HG03571 (cell line): Measurements from ENCODE around the gene KPNA6.
A peak's percentile ranks its signal among the peaks of the same experiment; 100 is the strongest.
"Not testable (repeated sequence)": the region's sequence is repeated elsewhere in the genome, so short reads cannot be mapped to it uniquely, and the experiment has no call there.

Source experiments
- ATAC-seq: cut with Tn5 transposase; IDR thresholded peaks from one replicate; pipeline ENCODE4 v1.9.1; 2021; ENCODE audit not compliant: unreplicated experiment

KPNA6 gene

DNA sequence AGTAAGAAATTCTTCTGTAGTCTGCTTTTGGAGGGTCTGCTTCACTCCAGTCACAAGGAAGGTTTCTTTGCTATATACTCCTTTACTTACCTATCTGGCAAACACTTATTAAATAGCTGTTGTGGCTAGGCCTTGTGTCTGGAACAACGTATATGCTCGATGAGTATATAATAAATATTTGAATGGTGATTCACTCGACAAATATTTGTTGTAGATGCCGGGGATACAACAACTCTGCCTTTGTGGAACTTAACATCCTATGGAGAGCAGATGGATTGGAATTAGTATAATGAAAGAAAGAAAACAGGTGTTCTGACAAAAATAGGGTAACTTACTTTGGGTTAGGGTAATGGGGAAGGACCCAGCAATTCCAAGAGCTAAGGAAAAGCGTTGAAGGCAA, 31.1 kb downstream of the KPNA6 start:
- no peak for ATAC-seq

- ATAC-seq: no peak
Measured at GRCh38 chr1:32142446-32143301, 34.8 kb downstream of the KPNA6 start.

DNA sequence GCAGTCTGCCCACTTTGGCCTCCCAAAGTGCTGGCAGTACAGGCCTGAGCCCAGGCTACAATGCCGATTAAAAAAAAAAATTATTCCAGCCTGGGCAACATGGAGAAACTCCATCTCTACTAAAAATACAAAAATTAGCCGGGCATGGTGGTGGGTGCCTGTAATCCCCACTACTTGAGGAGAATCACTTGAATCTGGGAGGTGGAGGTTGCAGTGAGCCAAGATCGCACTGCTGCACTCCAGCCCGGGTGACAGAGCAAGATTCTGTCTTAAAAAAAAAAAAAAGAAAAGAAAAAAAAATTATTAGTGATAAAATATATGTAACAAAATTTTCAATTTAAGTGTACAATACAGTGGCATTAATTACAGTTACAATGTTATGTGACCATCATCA, 35.4 kb downstream of the KPNA6 start:
- not testable (repeated sequence) for ATAC-seq

- no peak for ATAC-seq
Measured at GRCh38 chr1:32144033-32144432, 36.2 kb downstream of the KPNA6 start.

DNA sequence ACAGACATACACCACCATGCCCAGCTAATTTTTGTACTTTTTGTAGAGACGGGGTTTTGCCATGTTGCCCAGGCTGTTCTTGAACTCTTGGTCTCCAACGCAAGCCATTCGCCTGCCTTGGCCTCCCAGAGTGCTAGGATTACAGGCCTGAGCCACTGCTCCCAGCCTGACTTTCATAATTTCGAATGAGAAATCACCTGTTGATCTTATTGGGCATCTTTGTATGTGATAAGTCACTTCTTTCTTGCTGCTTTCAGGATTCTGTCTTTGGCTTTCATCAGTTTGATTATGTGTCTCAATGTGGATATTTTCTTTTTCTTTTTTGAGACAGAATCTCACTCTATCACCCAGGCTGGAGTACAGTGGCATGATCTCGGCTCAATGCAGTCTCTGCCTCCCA, 39.9 kb downstream of the KPNA6 start:
- ATAC-seq: not testable (repeated sequence)

GRCh38 chr1:32150847-32151246, 43.0 kb downstream of the KPNA6 start:
- ATAC-seq: no peak

- ATAC-seq: no peak
Measured at GRCh38 chr1:32151319-32151787, 43.5 kb downstream of the KPNA6 start.

- ATAC-seq: no peak
Measured at GRCh38 chr1:32159189-32159588, 51.3 kb downstream of the KPNA6 start.

- ATAC-seq: no peak
Measured at GRCh38 chr1:32163405-32163804, 55.5 kb downstream of the KPNA6 start.

GRCh38 chr1:32165633-32166032, 57.8 kb downstream of the KPNA6 start:
- ATAC-seq: not testable (repeated sequence)

- ATAC-seq: no peak
Measured at GRCh38 chr1:32170991-32171390, 63.1 kb downstream of the KPNA6 start.

DNA sequence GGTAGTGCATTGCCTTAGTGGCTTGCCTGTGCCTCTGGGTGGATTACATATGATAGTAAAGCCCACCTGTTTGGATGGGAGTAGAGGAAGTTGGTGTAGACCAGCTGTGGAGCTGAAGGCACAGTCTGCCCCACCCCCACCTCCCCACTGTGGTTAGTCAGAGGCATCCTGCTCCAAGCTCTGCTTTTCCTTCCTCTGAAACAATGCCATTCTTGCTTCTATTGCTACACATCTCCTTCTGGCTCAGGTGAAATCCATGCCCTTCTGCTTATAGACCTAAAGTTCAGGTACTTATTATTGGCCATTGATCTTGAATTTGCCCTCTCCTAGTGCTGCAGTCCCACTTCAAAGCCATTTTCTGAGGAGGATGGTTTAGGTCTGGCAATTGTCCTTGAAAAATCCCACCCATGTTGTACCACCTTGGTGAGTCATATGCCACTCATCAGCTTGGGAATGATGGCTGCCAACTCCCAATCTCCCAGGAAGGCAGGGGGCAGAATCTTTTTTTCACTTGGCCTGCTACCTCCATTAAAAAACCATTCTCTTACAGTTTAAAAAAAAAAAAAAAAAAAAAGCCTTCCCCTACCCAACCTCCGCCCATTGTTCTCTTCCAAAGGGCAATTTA, 64.9 kb downstream of the KPNA6 start:
- ATAC-seq: no peak

GRCh38 chr1:32178380-32179192, 70.7 kb downstream of the KPNA6 start:
- ATAC-seq: no peak

DNA sequence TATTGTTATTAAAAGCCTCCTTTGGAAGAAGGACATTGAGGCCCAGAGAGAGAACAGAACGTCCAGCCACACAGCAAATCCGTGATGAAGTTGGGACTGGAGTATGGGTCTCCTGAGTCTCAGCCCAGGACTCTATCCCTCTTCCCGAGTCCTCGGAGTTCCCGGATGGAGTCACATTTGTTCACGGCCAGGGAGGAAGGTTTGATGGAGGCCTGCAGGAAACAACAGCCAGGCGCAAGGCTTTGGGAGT, 71.3 kb downstream of the KPNA6 start:
- ATAC-seq: no peak

- peak; percentile 67 for ATAC-seq
Measured at GRCh38 chr1:32179443-32180185, 71.8 kb downstream of the KPNA6 start, which contains the start of gene TXLNA. Gene TXLNA (plus strand): TSS chr1:32179675. CDS start chr1:32180346, 671 bp downstream.

DNA sequence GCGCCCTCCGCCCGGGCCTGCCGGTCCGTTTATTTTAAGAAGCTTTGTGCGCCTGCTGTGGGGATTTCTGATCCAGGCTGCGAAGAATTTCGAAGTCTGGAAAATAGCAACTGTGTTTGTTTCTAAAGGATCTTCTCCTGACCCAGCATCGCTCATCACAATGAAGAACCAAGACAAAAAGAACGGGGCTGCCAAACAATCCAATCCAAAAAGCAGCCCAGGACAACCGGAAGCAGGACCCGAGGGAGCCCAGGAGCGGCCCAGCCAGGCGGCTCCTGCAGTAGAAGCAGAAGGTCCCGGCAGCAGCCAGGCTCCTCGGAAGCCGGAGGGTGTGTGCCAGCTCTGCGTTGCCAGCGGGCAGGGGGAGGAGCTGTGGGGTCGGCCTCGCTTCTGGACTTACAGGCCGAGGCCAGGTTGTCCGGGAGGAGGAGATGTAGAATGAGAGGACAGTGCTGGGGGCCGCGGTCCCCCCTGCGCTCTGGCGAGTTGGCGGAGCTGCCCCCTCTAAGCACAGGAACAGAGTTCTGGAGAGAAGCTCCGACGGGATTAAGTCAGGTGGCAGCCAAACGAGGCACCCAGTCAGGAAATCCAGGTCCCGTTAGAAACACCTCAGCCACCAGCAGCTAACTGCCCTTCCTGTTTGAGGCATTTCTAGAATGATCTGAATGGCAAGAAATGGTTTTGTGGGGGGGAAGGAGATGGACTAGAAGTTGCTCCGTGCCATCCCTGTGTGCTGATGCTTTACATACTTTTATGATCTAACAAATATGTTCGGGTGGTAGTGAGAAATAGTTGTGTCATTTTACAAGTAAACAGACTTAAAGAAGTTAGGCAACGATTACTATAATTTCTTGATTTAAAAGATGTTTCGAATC, 72.6 kb downstream of the KPNA6 start:
- no peak for ATAC-seq

GRCh38 chr1:32181065-32181464, 73.2 kb downstream of the KPNA6 start:
- no peak for ATAC-seq

DNA sequence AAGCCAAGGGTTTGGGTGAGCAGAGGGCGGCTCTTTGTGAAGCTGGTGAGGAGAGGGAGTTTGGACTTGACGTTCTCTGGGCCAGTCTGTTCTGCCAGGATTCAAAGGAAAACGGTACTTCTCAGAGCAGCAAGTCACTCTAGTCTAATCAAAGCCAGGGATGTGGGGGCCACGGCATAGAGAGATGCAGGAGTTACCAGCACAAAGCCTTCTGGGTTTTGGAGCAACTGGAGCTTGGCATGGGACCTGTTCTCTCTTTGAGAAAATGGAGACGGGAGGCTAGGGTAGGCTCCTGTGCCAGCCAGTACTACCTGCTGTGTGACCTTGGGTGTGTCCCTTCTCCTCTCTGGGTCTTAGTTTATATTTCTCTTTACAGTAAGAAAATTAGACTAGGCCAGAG, 73.7 kb downstream of the KPNA6 start:
- no peak for ATAC-seq

DNA sequence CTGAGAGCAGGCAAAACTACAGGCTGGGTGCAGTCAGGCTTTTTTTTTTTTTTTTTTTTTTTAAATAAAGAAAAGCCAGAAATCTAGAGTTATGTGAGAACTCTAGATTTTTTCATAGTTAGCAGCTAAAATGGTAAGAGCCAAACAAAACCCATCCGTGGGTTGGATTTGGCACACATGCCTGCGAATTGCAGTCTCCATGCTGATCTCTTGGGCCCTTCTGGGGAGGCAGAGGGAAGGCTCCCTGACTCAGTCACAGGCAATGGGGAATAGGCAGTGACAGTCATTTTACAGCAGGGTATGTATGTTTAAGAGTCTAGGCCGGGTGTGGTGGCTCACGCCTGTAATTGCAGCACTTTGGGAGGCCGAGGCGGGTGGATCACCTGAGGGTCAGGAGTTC, 74.2 kb downstream of the KPNA6 start:
- no peak for ATAC-seq

GRCh38 chr1:32184650-32185049, 76.8 kb downstream of the KPNA6 start:
- ATAC-seq: no peak
